Psoas muscle (tissue), 8 donors: Measurements from ENCODE around the gene MRPS14. TPM values are rescaled to one million over a fixed set of nuclear protein-coding genes. Genes with fewer than 3 reads are reported as not detected.

ENCODE experiments used
- ATAC-seq, 4 donors: fragments of 200-7000 bp; cut with Tn5 transposase; one replicate each; pipeline ENCODE4 v1.9.1; 2020; ENCODE audit warnings: moderate library complexity in 3 of 4, mild to moderate bottlenecking in 2 of 4
- DNase-seq, 2 donors: peaks; one replicate each; pipeline ENCODE4 v3.0.0-alpha.2; 2020
- H3K27ac ChIP-seq: fragments of 200-600 bp; one replicate; pipeline ENCODE4 v1.8.0; 2022
- H3K27me3 ChIP-seq, 3 donors: fragments of 200-600 bp in 1 of 3; one replicate each; pipeline versions ENCODE4 v1.6.1 to v1.8.0; 2013 to 2022; ENCODE audit warnings: low read length in 2 of 3, mild to moderate bottlenecking in 2 of 3, moderate library complexity in 1 of 3; ENCODE audit not compliant: insufficient read depth in 3 of 3
- H3K36me3 ChIP-seq, 2 donors: fragments of 200-600 bp in 1 of 2; one replicate each; pipeline versions ENCODE4 v1.6.1 to v1.8.0; 2013 to 2022; ENCODE audit warnings: low read depth in 1 of 2, mild to moderate bottlenecking in 1 of 2, moderate library complexity in 1 of 2; ENCODE audit not compliant: insufficient read depth in 1 of 2
- H3K4me1 ChIP-seq: fragments of 200-600 bp; one replicate; pipeline ENCODE4 v1.8.0; 2022
- H3K4me3 ChIP-seq: fragments of 200-600 bp; one replicate; pipeline ENCODE4 v1.8.0; 2022; ENCODE audit warnings: mild to moderate bottlenecking
- H3K9me3 ChIP-seq: fragments of 200-600 bp; one replicate; pipeline ENCODE4 v1.8.0; 2022
- CTCF ChIP-seq: fragments of 200-600 bp; IDR thresholded peaks from one replicate; pipeline ENCODE4 v1.8.0; 2022; ENCODE audit warnings: antibody characterized with exemption
- WGBS, 3 donors: extraction: QIAGEN DNeasy Blood & Tissue Kit; methylation state at CpG; one replicate each; pipeline versions ENCODE4 v1.1.6 to v1.1.7; 2013; 5-methylcytosine and 5-hydroxymethylcytosine counted together
- intact Hi-C, 2 donors: fragments of 100-400 bp; cut with DNase I; formaldehyde crosslinking; loops; one replicate each; pipeline versions ENCODE4 v1.11.0 to v1.14.2; 2022
- long read RNA-seq, 2 donors: library from polyadenylated mRNA; unstranded; transcript quantifications; one replicate each; pipeline ENCODE4 v2.0.0, GENCODE V29; 2021
- polyA plus RNA-seq, 3 donors: library from polyadenylated mRNA; stranded (reverse); fragments of 200-250 nt; gene quantifications; one replicate each; pipeline ENCODE4 v1.2.3, GENCODE V29; 2013
- total RNA-seq, 4 donors: library from RNA; stranded (reverse); fragmentation: NEBNext Ultra II Directional in 2 of 4; extraction: Animal tissue kit (Norgen Biotek cat#: 25700) in 2 of 4; gene quantifications; one replicate each; pipeline versions ENCODE4 v1.2.1 to v1.2.4, GENCODE V29; 2021 to 2023
- donor health status: healthy with polysubstance abuse.
- donor health status: DM: no; HTN: no; CAD: no; lungs with moderate emphysema.
- donor health status: Bipolar disorder and iron deficiency.
- donor health status: healthy.
- donor health status: DM: yes; HTN: yes; CAD: no.
- donor health status: DM: no; HTN: no; CAD: no.
- donor health status: DM: no; HTN: no; CAD: no.
- donor health status: DM: yes; HTN: yes; CAD: no.

Gene MRPS14
- total RNA-seq (10 to 100 TPM; 21.6 to 27.4 (median 24.3) TPM), polyA plus RNA-seq (10 to 100 TPM; 21.8 to 40.7 (median 29.6) TPM)
- long read RNA-seq, donor 1, transcript MRPS14-202 (3 exons, 2,115 nt) = major isoform, 18 of 23 reads
- long read RNA-seq, donor 1, partial matches to known transcripts = 1 of 23 reads
- long read RNA-seq, donor 1, other reads (novel, unspliced or antisense) = 1 of 23 reads
- long read RNA-seq, donor 2, transcript MRPS14-202 (3 exons, 2,115 nt) = major isoform, 23 of 32 reads
- long read RNA-seq, donor 2, partial matches to known transcripts = 4 of 32 reads
- long read RNA-seq, donor 2, other reads (novel, unspliced or antisense) = 2 of 32 reads

- ATAC-seq (peak; percentile 99 to 100 (median 100)), DNase-seq (peak; percentile 98)
- Histone ChIP-seq H3K4me3 (peak within 1 kb of the TSS; percentile 98), H3K27me3 (no peaks in the 10 kb centered on the region), H3K36me3 (peaks cover 0 to 22% of the 10 kb centered on the region in 2 donors), H3K27ac (peak within 1 kb of the TSS; percentile 93), H3K9me3 (no peaks in the 10 kb centered on the region), H3K4me1 (peaks cover 11% of the 10 kb centered on the region)
- intact Hi-C loops = loop anchor here (2.0 to 10.0 kb wide), 3 partner anchors 18 to 1192 kb away; partner anchors contain the start of gene KIAA0040 (in 1 of the 2)
- no peak for TF ChIP-seq CTCF
- 2 to 3% (median 3%) methylated on average over 42 of the region's 42 CpGs for WGBS, 3 donors
These were observed at the start of gene MRPS14 for GRCh38 chr1:175023043-175023921. MRPS14 (minus strand) TSS chr1:175023425; CDS start chr1:175023408, 17 bp downstream.

- Histone ChIP-seq H3K9me3 (no peaks in the 10 kb centered on the region), H3K27ac (no peak overlapping the region), H3K4me3 (no peak overlapping the region), H3K27me3 (peaks cover 0 to 8% (median 0%) of the 10 kb centered on the region in 3 donors), H3K4me1 (no peaks in the 10 kb centered on the region), H3K36me3 (no peaks in the 10 kb centered on the region)
- peak; percentile 63 to 76 (median 69) for ATAC-seq
- DNase-seq = peak; percentile 37 to 60
- no peak for TF ChIP-seq CTCF
- WGBS, 3 donors = 7 to 9% (median 7%) methylated on average over 10 of the region's 10 CpGs
- intact Hi-C loops = no loop called here
These were observed 49.1 kb upstream of the MRPS14 start for GRCh38 chr1:175072099-175072951.

- no peak for TF ChIP-seq CTCF
- Histone ChIP-seq H3K27me3 (peaks cover 0 to 8% (median 0%) of the 10 kb centered on the region in 3 donors), H3K9me3 (no peaks in the 10 kb centered on the region), H3K36me3 (no peaks in the 10 kb centered on the region), H3K4me1 (no peaks in the 10 kb centered on the region), H3K4me3 (no peak overlapping the region), H3K27ac (no peak overlapping the region)
- intact Hi-C loops = no loop called here
- 40 to 50% (median 50%) methylated on average over 3 of the region's 3 CpGs for WGBS, 3 donors
- ATAC-seq (no peak), DNase-seq (no peak)
These were observed 48.2 kb upstream of the MRPS14 start for GRCh38 chr1:175071276-175071943.

GRCh38 chr1:175070818-175071217 is 47.6 kb upstream of the MRPS14 start:
- intact Hi-C loops = no loop called here

More at GRCh38 chr1:175070818-175071217, 47.6 kb upstream of the MRPS14 start:
- DNase-seq (no peak), ATAC-seq (no peak)
- no peaks in the 10 kb centered on the region for H3K36me3 ChIP-seq
- H3K4me1 ChIP-seq = no peaks in the 10 kb centered on the region
- H3K27ac ChIP-seq = no peak overlapping the region
- peaks cover 0 to 8% (median 0%) of the 10 kb centered on the region in 3 donors for H3K27me3 ChIP-seq
- TF ChIP-seq CTCF = no peak
- no peak overlapping the region for H3K4me3 ChIP-seq
- H3K9me3 ChIP-seq = no peaks in the 10 kb centered on the region
